Kidney epithelial cell (primary cell): ENCODE results near the gene MED28. TPM values are rescaled to one million over a fixed set of nuclear protein-coding genes. Genes with fewer than 3 reads are reported as not detected.
A peak's percentile ranks its signal among the peaks of the same experiment; 100 is the strongest.

Source experiments
- DNase-seq: peaks from one replicate; pipeline ENCODE4 v3.0.0-alpha.2; 2010; ENCODE audit warnings: low read depth
- H3K27me3 ChIP-seq: 2 replicates; pipeline ENCODE4 v1.6.0; 2011; ENCODE audit warnings: low read length; ENCODE audit not compliant: control insufficient read depth, insufficient read depth
- H3K36me3 ChIP-seq: 2 replicates; pipeline ENCODE4 v1.5.1; 2011; ENCODE audit warnings: low read length; ENCODE audit not compliant: control insufficient read depth, insufficient read depth
- H3K4me3 ChIP-seq: 2 replicates; pipeline ENCODE4 v1.5.1; 2011; ENCODE audit warnings: low read depth, mild to moderate bottlenecking, control low read depth, low read length
- CTCF ChIP-seq: IDR thresholded peaks from 2 replicates; pipeline ENCODE4 v1.5.1; 2011; ENCODE audit warnings: mild to moderate bottlenecking, moderate library complexity, low read length, control low read depth, inconsistent platforms; ENCODE audit not compliant: insufficient read depth, poor library complexity, severe bottlenecking
- total RNA-seq: library from RNA; depleted of rRNA; stranded (reverse); fragments of >200 nt; gene quantifications from 2 replicates; pipeline ENCODE4 v1.2.3, GENCODE V29; 2015

The MED28 gene
- total RNA-seq, 1 donor from 2014 or later = 8.9 TPM

DNA sequence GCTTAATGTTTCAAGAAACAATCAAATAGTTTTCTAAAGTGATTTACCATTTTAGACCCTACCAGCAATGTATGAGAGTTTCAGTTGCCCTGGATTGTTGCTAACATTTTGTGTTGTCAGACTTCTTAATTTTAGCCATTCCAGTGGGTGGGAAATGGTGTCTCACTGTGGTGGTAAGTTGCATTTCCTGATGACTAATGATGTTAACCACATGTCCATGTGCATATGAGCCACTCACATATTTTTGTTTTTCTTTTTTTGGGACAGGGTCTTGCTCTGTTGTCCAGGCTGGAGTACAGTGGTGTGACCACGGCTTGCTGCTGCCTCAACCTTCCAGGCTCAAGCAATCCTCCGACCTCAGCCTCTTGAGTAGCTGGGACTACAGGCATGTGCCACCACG, 48.3 kb downstream of the MED28 start:
- no peak overlapping the region for H3K4me3 ChIP-seq
- no peak for TF ChIP-seq CTCF
- peak; percentile 18 for DNase-seq
- H3K27me3 ChIP-seq = no peaks in the 10 kb centered on the region
- no peaks in the 10 kb centered on the region for H3K36me3 ChIP-seq

DNA sequence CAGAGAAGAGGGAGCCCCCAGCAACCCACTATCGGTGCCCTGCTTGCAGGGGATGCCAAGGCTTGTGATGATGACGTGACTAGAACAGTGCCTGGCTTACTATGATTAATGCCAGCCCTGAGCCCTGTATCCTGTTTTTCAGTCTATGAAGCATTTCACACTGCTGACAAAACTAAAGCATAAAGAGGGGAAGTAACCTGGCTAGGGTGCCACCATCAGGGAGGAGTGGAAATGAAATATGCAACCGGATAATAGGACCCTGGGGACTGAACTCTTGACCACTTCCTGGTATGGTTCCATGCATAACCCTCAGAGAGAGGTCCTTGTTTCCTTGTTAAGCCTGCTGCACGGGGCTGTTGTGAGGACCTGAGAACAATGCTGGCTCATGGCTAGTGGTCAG, 50.3 kb downstream of the MED28 start:
- no peak for TF ChIP-seq CTCF
- Histone ChIP-seq H3K4me3 (no peak overlapping the region), H3K27me3 (no peaks in the 10 kb centered on the region), H3K36me3 (no peaks in the 10 kb centered on the region)
- DNase-seq = no peak

DNA sequence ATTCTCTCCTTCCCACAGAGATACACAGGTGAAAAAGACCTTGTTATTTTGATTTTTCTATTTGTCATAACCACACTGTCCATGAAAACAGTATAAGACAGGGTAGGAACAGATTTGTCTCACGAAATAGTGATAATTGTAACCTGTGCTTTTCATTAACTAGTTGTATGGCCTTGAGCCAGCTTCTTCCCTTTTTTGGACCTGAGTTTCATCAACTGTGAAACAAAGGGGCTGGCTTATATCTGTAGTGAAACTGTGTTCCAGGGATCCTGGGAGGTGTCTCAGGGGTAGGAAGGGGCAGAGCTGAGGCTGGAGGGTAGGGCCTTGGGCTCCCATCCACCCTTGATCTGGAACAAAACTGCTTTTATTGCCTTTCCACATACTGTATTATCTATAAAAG, 50.9 kb downstream of the MED28 start:
- TF ChIP-seq CTCF = no peak

GRCh38 chr4:17665852-17666251, 51.4 kb downstream of the MED28 start:
- DNase-seq = no peak
- Histone ChIP-seq H3K27me3 (no peaks in the 10 kb centered on the region), H3K4me3 (no peak overlapping the region), H3K36me3 (no peaks in the 10 kb centered on the region)
- TF ChIP-seq CTCF = no peak

More for the DNA sequence above, 50.9 kb downstream of the MED28 start:
- Histone ChIP-seq H3K4me3 (no peak overlapping the region), H3K27me3 (no peaks in the 10 kb centered on the region), H3K36me3 (no peaks in the 10 kb centered on the region)
- no peak for DNase-seq

GRCh38 chr4:17667253-17667652, 52.8 kb downstream of the MED28 start:
- H3K4me3 ChIP-seq = no peak overlapping the region
- DNase-seq = no peak
- TF ChIP-seq CTCF = no peak
- H3K27me3 ChIP-seq = no peaks in the 10 kb centered on the region
- no peaks in the 10 kb centered on the region for H3K36me3 ChIP-seq

GRCh38 chr4:17667653-17668201, 53.3 kb downstream of the MED28 start:
- no peak for DNase-seq
- H3K27me3 ChIP-seq = no peaks in the 10 kb centered on the region
- no peak for TF ChIP-seq CTCF

More at GRCh38 chr4:17667653-17668201, 53.3 kb downstream of the MED28 start:
- Histone ChIP-seq H3K36me3 (no peaks in the 10 kb centered on the region), H3K4me3 (no peak overlapping the region)
